SIG-M5 treated with dmso at 0.1 percent for 504 hours (cell line): ENCODE results near the gene NPR2.

Source experiments
- DNase-seq: peaks from one replicate; lab custom pipeline; 2025; ENCODE audit not compliant: unreplicated experiment; lab: John Stamatoyannopoulos, UW

NPR2 gene

GRCh38 chr9:35829084-35829763 lies 37.8 kb downstream of the NPR2 start, which contains the start of gene TMEM8B:
TMEM8B (plus strand) TSS chr9:35829228; CDS start chr9:35829448, 220 bp downstream.
- peak; percentile 87 for DNase-seq

- no peak for DNase-seq
Measured at GRCh38 chr9:35829764-35830096, 38.3 kb downstream of the NPR2 start.

- DNase-seq: no peak
Measured at GRCh38 chr9:35831040-35831439, 39.6 kb downstream of the NPR2 start.

DNA sequence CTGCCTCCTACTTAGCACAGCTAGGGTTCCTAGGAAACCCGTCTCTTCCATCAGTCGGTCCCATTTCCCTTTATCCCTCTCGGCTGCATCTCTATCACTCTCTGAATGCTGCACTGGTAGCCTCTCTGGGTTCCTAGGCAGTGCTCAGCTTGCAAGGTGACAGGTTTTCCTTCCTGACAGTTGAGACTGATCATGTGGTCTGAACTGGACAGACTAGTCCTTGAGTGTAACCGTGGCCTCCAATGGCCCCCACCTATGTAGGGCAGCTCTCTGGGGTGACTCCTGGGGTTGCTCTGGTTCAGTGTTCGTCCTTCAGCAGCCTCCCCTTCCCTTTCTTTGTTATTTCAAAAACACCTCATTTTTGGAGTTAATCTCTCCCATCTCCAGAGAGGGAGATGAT lies 41.4 kb downstream of the NPR2 start:
- DNase-seq: no peak

DNA sequence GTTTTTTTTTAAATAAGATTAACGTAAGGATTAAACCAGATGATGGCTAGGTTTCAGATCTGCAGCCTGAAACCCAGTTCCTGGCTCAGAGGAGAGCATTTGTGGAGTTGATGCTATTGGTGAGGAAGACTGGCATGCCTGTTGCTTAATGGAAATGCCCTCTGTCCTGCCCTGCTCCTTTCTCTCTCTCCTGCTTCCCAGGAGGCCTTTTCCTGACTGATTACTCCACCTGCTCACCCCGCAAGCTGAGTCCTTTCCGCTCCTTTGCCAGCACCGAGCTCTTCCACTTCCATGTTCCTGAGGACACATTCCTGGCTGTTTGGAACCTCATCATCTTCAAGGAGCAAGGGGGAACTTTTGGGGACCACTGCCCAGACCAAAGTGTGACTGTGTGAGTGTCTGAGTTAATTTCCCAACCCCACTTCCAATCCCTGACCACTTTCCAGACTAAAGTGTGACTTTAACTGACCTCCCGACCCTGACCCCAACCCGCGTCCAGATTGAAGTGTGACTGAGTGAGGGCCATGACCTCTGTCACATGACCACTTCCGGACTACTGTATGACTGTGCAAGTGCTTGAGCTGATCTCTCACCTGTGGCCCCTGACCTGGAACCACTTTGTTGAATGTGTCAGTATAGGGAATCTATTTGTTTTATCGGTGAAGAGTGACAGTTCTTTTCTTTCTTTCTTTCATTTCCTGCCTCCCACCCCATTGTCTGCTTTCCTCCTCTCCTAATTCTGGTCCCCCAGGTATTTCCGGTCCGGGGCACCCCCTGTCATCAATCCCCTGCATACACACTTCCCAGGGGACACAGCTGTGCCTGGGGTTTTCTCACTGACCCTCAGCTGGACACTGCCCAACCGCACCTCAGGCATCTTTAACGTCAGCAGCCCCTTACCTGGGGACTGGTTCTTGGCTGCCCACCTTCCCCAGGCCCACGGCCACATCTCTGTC lies 43.1 kb downstream of the NPR2 start:
- no peak for DNase-seq

DNA sequence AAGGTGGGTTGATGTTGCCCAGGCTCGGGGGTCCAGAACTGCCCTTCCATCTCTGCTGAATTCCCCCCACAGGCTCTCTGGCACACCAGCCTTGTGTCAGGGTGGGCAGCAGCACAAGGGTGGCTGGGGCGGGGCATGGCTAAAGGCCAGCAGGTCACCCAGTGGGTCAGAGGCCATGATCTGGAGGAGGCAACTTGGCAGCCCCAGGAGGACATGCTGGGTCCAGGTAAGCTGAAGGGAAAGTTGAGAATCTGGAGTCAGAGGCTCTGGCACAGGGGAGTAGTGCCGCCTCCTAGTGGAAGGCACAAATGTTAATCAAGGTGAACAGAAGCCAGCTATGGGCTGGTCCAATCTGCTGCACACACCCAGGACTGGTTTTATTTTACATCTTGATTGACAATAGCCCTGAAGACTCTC lies 43.8 kb downstream of the NPR2 start:
- DNase-seq: no peak

- no peak for DNase-seq
Measured at GRCh38 chr9:35835766-35836165, 44.4 kb downstream of the NPR2 start.

- no peak for DNase-seq
Measured at GRCh38 chr9:35836595-35836994, 45.2 kb downstream of the NPR2 start.

DNA sequence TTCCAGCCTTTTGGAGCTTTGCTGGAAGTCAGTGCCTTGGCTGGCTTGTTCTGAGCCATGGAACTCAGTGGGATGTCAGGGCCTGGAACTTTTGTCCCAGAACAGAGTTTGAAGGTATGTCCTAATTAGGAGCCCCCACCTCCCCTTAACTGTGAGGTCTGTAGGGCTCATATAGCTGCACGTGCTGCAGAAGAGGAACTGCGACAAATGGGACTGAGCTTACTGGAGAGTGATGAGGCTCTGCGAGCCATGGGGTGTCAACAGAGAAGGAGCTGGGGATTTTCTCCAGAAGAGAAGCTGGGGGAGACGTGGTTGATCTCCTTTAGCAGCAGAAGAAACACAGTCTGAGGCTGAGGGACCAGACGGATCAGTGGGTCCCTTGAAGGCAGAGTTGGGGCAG lies 48.5 kb downstream of the NPR2 start:
- no peak for DNase-seq

GRCh38 chr9:35840881-35841644 lies 49.7 kb downstream of the NPR2 start:
- no peak for DNase-seq

DNA sequence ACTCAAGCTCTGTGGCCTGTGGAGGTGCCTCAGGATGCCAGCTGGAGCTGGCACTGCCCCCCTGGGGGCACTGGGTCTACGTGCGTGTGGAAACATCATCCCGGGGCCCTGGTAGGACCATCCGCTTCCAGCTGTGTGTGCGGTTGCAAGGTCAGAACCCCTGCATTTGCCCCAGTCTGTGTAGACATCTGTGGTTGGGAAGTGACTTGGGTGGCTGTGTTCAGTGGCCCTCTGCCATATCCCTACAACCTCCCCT lies 50.2 kb downstream of the NPR2 start:
- DNase-seq: no peak

DNA sequence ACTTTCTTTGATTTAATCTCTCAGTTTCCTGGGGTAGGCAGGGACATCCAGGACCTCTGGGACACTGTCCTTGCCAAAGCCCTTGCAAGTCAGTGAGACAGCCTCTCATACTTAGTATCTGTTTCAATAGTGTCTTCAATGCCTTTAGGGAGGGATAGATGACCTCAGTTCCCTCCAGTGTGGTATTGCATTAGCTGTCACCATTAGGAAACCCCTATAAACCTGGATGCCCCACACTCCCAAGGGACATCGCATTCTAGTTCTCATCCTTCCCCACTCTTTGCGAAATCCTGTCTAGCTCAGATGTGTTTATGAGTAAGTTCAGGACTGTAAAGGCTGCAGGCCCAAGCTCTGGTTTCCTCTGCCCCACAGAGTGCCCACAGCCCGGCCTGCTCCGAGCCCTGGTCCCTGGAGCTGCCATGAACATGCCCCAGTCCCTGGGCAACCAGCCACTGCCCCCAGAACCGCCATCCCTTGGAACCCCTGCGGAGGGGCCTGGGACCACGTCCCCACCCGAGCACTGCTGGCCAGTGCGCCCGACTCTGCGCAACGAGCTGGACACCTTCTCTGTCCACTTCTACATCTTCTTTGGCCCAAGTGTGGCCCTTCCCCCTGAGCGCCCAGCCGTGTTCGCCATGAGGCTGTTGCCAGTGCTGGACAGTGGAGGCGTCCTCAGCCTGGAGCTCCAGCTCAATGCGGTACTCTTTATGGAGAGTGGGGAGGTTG lies 50.8 kb downstream of the NPR2 start:
- no peak for DNase-seq

DNA sequence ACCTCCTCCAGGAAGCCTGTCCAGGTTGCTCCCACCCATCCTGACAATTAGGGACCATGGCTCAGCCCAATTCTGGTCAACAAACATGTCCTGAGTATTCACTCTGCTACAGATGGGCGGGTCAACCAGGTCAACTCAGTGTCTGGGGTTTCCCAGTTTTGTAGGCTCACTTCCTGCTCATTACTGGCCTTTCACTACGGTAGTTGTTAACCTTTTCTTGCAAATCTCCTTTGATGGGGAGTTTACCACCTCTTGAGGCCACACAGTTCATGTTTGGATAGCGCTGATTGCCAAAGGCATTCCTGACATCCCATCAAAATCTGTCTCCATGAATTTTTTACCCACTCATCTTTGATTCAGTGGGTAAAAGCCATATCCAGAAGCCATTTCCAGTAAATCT lies 51.4 kb downstream of the NPR2 start:
- DNase-seq: no peak

GRCh38 chr9:35844628-35845270 lies 53.4 kb downstream of the NPR2 start:
- peak; percentile 94 for DNase-seq

GRCh38 chr9:35845824-35846771 lies 54.7 kb downstream of the NPR2 start:
- DNase-seq: no peak

GRCh38 chr9:35847792-35848572 lies 56.6 kb downstream of the NPR2 start:
- no peak for DNase-seq

- no peak for DNase-seq
Measured at GRCh38 chr9:35852267-35852815, 61.0 kb downstream of the NPR2 start.
